OCI-LY3 (cell line): ENCODE data around the gene EIF2AK3.
A peak's percentile ranks its signal among the peaks of the same experiment; 100 is the strongest.

Experiments
- H2AFZ ChIP-seq: fragments of 200-600, 300-600 bp; shearing (Covaris generic); 2 replicates; pipeline ENCODE4 v1.6.0; 2014; ENCODE audit warnings: antibody characterized with exemption, low read depth, low read length
- H3K27ac ChIP-seq: fragments of 200-600, 300-600 bp; sonication (generic); 2 replicates; pipeline ENCODE4 v1.5.1; 2014; ENCODE audit warnings: mild to moderate bottlenecking, low read length, moderate library complexity, mixed read lengths
- H3K27me3 ChIP-seq: fragments of 200-600, 300-600 bp; sonication (generic); 2 replicates; pipeline ENCODE4 v1.6.1; 2014; ENCODE audit warnings: low read depth, low read length, mixed read lengths
- H3K36me3 ChIP-seq: fragments of 200-600, 300-600 bp; sonication (generic); replicated peaks from 2 replicates; pipeline ENCODE3; 2014; ENCODE audit warnings: low read depth, low read length, mixed read lengths
- H3K4me1 ChIP-seq: fragments of 300-600, 200-600 bp; sonication (generic); 2 replicates; pipeline ENCODE4 v1.6.1; 2014; ENCODE audit warnings: low read length, mixed read lengths
- H3K4me2 ChIP-seq: fragments of 200-600, 300-600 bp; sonication (generic); 2 replicates; pipeline ENCODE4 v1.6.1; 2014; ENCODE audit warnings: low read length, mixed read lengths
- H3K4me3 ChIP-seq: fragments of 300-600, 200-600 bp; sonication (generic); 2 replicates; pipeline ENCODE4 v1.5.1; 2014; ENCODE audit warnings: antibody characterized with exemption, mild to moderate bottlenecking, low read length, moderate library complexity
- H3K79me2 ChIP-seq: fragments of 300-600, 200-600 bp; shearing (Covaris generic); 2 replicates; pipeline ENCODE4 v1.6.1; 2014; ENCODE audit warnings: mild to moderate bottlenecking, low read length, mixed read lengths
- H3K9ac ChIP-seq: fragments of 300-600, 200-600 bp; shearing (Covaris generic); 2 replicates; pipeline ENCODE4 v1.6.0; 2014; ENCODE audit warnings: mild to moderate bottlenecking, low read length, moderate library complexity
- H3K9me3 ChIP-seq: fragments of 200-600, 300-600 bp; shearing (Covaris generic); 2 replicates; pipeline ENCODE4 v1.6.1; 2014; ENCODE audit warnings: low read length, mixed read lengths; ENCODE audit not compliant: insufficient read depth
- H4K20me1 ChIP-seq: fragments of 200-600, 300-600 bp; sonication (generic); 2 replicates; pipeline ENCODE4 v1.6.1; 2016; ENCODE audit warnings: low read length, mixed read lengths; ENCODE audit not compliant: insufficient read depth
- EZH2phosphoT487 ChIP-seq: fragments of 200-600 bp; shearing (Covaris generic); IDR thresholded peaks from 2 replicates; pipeline ENCODE4 v1.6.1; 2018; ENCODE audit warnings: antibody characterized with exemption, mixed run types, low read depth
- TF ChIP-seq, protein P1 (sequence below): fragments of 200-600, 300-600 bp; sonication (generic); IDR thresholded peaks from 2 replicates; pipeline ENCODE4 v1.5.1; 2014; ENCODE audit warnings: antibody characterized with exemption, low read length, low read depth

EIF2AK3 gene

DNA sequence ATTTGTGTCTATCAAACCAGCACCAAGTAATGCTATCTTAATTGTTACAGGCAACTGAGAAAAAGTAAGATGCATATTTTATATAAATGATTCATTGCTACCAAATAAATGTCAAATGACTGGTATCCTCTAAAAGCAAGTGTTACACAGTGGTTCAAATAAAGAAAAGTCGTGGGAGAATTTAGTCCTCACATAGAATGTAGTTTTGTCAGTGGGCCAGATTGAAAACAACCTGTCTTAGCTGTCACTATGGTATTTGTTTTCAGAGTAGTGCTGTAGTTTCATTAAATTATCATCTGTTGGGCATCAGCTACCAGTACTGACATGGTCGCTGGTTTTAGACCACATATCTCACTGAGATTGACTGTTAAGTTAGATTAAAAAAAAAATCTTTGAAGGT lies 10.2 kb upstream of the EIF2AK3 start:
- Histone ChIP-seq H3K36me3 (no peaks in the 10 kb centered on the region), H3K4me1 (no peaks in the 10 kb centered on the region), H4K20me1 (no peaks in the 10 kb centered on the region), H3K27ac (no peak overlapping the region), H3K9me3 (0 out of 2 replicates have a peak, but pooled peaks cover 4% of the 10 kb centered on the region), H3K79me2 (no peaks in the 10 kb centered on the region), H3K4me3 (no peak overlapping the region), H3K4me2 (no peak overlapping the region), H3K9ac (no peak overlapping the region), H3K27me3 (no peaks in the 10 kb centered on the region), H2AFZ (no peak overlapping the region)
- TF ChIP-seq, protein P1, sequence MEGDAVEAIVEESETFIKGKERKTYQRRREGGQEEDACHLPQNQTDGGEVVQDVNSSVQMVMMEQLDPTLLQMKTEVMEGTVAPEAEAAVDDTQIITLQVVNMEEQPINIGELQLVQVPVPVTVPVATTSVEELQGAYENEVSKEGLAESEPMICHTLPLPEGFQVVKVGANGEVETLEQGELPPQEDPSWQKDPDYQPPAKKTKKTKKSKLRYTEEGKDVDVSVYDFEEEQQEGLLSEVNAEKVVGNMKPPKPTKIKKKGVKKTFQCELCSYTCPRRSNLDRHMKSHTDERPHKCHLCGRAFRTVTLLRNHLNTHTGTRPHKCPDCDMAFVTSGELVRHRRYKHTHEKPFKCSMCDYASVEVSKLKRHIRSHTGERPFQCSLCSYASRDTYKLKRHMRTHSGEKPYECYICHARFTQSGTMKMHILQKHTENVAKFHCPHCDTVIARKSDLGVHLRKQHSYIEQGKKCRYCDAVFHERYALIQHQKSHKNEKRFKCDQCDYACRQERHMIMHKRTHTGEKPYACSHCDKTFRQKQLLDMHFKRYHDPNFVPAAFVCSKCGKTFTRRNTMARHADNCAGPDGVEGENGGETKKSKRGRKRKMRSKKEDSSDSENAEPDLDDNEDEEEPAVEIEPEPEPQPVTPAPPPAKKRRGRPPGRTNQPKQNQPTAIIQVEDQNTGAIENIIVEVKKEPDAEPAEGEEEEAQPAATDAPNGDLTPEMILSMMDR, result no peak
- TF ChIP-seq EZH2phosphoT487, result no peak

- TF ChIP-seq, protein P1, result no peak
- no peak for TF ChIP-seq EZH2phosphoT487
- no peaks in the 10 kb centered on the region for H3K79me2 ChIP-seq
Observed at GRCh38 chr2:88636026-88636425, 8.8 kb upstream of the EIF2AK3 start.

DNA sequence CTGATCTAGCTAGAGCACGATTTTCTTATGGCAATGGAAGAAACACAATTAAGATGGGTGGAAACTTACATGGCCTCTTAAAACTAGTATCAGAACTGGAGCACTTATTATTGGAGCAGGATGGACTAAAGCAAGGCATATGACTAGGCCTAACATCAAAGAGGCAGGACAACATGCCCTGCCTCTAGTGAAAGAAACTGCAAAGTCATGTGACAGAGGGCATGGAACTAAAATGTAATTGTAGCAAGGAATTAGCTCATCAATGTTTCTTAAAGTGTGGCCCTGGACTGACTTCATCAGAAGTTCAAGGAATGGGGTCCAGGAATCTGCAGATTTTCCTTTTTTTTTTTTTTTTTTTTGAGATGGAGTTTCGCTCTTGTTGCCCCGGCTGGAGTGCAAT lies 5.3 kb upstream of the EIF2AK3 start:
- no peaks in the 10 kb centered on the region for H3K9me3 ChIP-seq
- no peak overlapping the region for H3K27ac ChIP-seq
- TF ChIP-seq EZH2phosphoT487, result no peak
- TF ChIP-seq, protein P1, result no peak
- H3K36me3 ChIP-seq, result no peaks in the 10 kb centered on the region
- H3K27me3 ChIP-seq, result no peaks in the 10 kb centered on the region
- no peak overlapping the region for H3K4me2 ChIP-seq
- peaks cover 6% of the 10 kb centered on the region for H3K4me1 ChIP-seq
- no peak overlapping the region for H3K4me3 ChIP-seq
- H3K79me2 ChIP-seq, result no peaks in the 10 kb centered on the region
- no peak overlapping the region for H3K9ac ChIP-seq
- H2AFZ ChIP-seq, result no peak overlapping the region
- no peaks in the 10 kb centered on the region for H4K20me1 ChIP-seq

More at GRCh38 chr2:88636026-88636425, 8.8 kb upstream of the EIF2AK3 start:
- Histone ChIP-seq H2AFZ (no peak overlapping the region), H3K36me3 (no peaks in the 10 kb centered on the region), H3K4me1 (no peaks in the 10 kb centered on the region), H3K9ac (no peak overlapping the region), H3K27me3 (no peaks in the 10 kb centered on the region), H3K4me2 (no peak overlapping the region), H3K4me3 (no peak overlapping the region), H3K27ac (no peak overlapping the region), H3K9me3 (0 out of 2 replicates have a peak, but pooled peaks cover 4% of the 10 kb centered on the region), H4K20me1 (no peaks in the 10 kb centered on the region)

DNA sequence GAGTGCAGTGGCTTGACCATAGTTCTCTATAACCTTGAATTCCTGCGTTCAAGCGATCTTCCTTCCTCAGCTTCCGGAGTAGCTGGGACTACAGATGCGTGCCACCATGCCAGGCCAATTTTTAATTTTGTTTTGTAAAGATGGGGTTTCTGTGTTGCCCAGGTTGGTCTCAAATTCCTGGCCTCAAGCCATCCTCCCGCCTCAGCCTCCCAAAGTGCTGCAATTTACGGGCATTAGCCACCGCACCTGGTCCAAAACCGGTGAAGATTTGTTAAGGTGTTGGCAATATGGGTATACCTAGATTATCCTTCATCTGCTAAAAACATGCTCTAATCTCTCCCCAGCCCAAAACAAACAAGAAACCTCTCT lies 1.3 kb upstream of the EIF2AK3 start:
- H3K9ac ChIP-seq, result peak overlapping the region; percentile 89; the same call in 1 of the 2 replicates
- peak overlapping the region; percentile 88 for H3K4me3 ChIP-seq
- no peaks in the 10 kb centered on the region for H3K36me3 ChIP-seq
- no peaks in the 10 kb centered on the region for H3K27me3 ChIP-seq
- peak overlapping the region; percentile 86 for H3K4me2 ChIP-seq
- H3K79me2 ChIP-seq, result peaks cover 30% of the 10 kb centered on the region
- H3K27ac ChIP-seq, result peak overlapping the region; percentile 85; the same call in 1 of the 2 replicates
- H2AFZ ChIP-seq, result no peak overlapping the region; the same call in 1 of the 2 replicates
- H4K20me1 ChIP-seq, result peaks cover 10% of the 10 kb centered on the region; the same call in 1 of the 2 replicates
- H3K9me3 ChIP-seq, result no peaks in the 10 kb centered on the region
- no peak for TF ChIP-seq EZH2phosphoT487
- TF ChIP-seq, protein P1, result no peak
- H3K4me1 ChIP-seq, result peaks cover 15% of the 10 kb centered on the region
